ENCODE measurements around the gene PMEPA1.

Gene PMEPA1

DNA sequence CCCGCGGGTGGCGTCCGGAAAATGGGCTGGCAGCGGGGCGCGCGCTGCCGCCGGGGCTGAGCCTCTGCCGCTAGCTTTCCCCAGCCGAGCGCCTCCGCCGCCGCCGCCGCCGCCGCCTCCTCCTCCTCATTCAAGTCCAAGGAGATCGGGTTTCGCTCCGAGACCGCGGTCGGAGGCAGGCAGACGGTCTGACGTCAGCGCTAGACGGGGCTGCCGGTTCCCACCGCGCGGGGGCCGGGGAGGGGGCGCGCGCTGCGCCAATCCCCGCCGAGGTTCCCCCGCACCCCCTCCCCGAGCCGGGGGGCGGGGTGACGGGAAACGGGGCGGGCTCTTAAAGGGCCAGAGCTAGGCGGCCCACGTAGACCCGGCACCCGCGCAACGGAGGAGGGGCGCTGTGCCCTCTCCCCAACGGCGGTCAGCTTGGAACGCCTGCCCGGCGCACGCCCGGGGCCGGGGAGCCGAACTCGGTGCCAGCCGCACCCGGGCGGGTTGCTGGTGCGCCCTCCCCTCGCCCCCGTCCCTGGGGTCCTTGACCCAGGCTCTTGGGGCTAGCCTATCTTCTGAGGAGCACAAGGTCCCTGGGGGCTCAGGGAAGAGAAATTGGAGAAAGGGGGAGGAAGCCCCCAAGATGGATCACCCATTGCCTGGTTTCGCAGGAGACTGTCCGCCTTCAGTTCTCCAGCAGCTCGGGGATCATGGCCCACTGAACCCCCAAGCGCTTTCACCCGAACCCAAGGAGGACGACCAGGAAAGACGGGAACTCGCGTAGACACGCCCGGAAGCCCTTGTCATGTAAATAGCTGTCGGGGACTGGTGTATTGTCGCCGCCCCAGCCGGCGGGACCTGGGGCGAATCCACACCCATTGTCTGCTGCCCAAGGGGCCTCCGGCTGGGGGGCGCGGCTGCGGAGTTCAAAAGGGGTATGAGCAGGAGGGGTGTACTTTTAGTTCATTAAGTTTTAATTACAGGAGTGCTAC, at the start of gene PMEPA1:
Gene PMEPA1 (minus strand): TSS at position 193 of the 977 bp plus-strand sequence. CDS start 433 bp downstream, outside the sequence.
- peak; percentile 98 for DNase-seq (ENCODE audit: low spot score)

- no peak for DNase-seq (ENCODE audit: low spot score)
Observed at GRCh38 chr20:57757767-57758166, 48.0 kb upstream of the PMEPA1 start.

DNA sequence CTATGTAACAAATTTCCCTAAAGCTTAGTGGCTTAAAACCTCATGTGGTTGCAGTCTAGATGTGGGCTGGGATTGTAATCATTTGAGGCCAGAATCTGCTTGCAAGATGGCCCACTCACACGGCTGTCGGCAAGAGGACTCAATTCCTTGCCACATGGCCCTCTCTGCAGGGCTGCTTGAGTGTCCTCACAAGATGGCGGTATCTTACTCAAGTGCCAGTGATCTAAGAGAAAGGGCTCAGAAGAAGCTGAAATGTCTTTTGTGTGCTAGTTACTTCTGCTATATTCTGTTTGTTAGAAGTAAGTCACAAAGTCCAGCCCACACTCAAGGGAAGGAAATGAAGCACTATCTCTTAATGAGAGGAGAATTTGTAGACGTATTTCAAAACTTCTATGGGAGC, 47.1 kb upstream of the PMEPA1 start:
- no peak for DNase-seq (ENCODE audit: low spot score)

GRCh38 chr20:57756213-57756612, 46.4 kb upstream of the PMEPA1 start:
- DNase-seq (ENCODE audit: low spot score) = no peak

DNA sequence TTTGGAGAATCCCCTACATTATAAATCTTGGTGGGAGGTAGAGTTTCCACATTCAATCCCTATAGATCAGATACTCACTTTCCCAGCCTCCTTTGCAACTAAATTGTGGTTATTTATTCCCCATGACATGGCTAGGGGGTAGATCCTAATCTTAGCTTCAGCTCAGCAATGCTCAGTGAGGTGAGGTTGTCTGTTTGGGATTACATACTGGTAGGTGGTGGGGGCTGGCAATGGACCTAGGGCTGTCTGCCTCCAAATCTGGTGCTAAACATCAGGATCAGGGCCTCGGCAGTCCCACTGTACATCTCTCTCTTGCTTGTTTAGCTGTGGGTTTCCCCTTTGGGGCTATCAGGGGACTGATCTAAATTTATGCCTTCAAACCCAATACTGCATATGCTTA, 45.8 kb upstream of the PMEPA1 start:
- no peak for DNase-seq (ENCODE audit: low spot score)

GRCh38 chr20:57754190-57754589, 44.4 kb upstream of the PMEPA1 start:
- no peak for DNase-seq (ENCODE audit: low spot score)

DNA sequence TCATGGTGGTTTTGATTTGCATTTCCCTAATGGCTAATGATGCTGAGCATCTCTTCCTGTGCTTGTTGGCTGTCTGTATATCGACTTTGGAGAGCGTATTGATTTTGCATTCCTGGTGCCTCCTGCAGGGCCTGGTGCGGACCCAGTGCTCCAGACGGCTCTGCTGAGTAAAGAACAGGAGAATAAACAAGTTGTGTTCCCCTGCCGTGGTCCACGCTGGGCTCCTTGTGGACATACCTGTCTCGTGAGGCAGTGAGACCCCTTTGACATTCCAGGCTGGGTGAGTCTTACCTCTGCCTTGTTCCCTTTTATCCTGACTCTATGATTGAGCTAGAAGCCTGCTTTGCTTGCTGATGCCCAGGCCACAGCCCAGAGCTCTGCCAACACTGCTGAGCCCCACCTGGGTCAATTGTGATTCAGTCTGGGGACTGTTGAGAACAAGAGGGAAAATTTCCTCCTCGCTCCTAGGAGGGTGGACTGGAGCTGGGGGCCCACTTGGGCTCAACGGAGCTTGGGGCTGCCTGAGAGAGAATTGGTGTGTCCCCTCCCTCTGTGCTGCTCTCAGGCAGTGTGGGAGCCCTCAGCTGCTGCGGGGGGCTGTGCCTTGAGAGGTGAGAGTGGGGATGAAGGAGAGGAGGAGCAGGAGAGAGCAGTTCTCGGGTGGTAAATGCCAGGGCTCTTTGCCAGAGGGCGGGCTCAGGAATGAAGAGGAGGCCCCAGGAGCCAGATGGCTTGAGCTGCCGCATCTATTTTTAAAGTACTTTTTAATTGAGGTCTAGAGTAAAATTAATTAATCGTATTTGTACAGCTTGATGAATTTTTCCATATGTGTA, 43.7 kb upstream of the PMEPA1 start:
- no peak for DNase-seq (ENCODE audit: low spot score)

- DNase-seq (ENCODE audit: low spot score) = no peak
Observed at GRCh38 chr20:57751411-57751810, 41.6 kb upstream of the PMEPA1 start.

- DNase-seq (ENCODE audit: low spot score) = no peak
Observed at GRCh38 chr20:57749869-57750268, 40.1 kb upstream of the PMEPA1 start.

DNA sequence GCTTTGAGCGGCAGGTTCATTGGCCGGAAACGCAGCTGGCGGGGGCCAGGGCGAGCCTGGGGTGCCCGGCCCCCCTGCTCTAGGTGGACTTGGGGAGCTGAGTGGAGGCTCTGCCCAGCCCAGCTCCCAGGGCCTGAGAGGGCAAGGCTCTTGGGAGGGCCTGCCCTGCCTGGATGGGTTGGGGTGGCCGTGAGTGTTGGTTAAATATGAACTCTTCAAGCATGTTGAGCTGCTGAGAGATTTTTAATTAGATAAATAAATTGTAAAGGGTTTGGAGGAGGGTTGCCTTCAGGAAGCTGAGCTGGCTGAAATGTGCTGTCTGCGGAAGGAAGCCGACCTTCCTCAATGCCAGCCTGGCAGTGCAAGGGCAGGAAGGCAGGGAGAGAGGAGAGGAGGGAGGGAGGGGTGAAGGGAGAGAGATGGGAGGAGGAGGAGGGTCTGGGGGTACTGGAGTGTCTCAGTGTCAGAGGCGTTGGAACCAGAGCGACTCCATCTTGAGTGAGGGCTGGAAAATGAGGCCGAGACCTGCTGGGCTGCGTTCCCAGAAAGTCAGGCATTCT, 39.4 kb upstream of the PMEPA1 start:
- no peak for DNase-seq (ENCODE audit: low spot score)

- DNase-seq (ENCODE audit: low spot score) = peak; percentile 75
Observed at GRCh38 chr20:57748601-57749130, 38.9 kb upstream of the PMEPA1 start.

GRCh38 chr20:57747861-57748481, 38.2 kb upstream of the PMEPA1 start:
- no peak for DNase-seq (ENCODE audit: low spot score)

DNA sequence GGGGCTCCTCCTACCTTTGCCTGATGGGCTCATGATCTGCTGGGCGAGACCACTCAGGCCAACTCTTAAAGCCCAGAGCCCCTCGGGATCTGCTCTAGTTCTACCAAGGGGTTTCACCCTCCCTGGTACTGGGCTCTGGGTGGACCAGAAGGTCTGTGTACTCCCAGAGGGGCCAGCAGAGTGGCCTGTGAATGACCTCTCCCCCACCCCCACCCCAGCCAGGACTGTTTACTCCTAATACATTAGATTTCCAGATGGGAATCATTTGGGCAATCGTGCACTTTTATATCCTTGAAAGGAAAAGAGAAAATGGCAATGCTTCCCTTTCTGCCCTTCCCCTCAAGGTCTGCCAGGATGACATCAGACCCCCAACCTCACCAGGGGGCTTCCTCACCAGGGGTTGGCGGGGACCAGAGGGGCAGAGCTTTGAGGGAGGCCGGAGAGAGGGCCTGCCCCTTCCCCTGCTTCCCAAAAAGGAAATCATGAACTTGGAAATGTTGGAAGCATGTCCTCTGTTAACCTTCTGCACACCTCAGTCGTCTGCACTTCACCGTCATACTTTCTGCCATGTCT, 37.1 kb upstream of the PMEPA1 start:
- DNase-seq (ENCODE audit: low spot score) = no peak

DNA sequence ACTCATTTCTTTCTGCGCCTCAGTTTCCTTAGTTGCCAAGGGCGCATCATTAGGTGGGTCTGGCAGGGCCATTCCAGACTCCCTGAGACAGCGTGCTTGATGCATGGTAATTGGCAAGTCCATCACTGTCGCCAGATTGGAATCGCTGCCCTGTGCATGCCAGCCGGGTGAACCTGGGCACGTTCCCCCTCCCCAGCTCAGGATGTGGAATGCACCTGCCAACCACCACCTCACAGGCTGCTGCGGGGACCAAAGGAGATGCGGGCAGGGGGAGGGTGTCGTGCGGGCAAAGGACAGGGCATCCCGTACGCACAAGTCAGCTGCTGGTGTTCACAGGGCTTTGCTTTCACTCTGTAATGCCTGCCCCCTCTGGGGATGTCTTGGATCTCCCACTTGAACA, 36.4 kb upstream of the PMEPA1 start:
- no peak for DNase-seq (ENCODE audit: low spot score)

DNA sequence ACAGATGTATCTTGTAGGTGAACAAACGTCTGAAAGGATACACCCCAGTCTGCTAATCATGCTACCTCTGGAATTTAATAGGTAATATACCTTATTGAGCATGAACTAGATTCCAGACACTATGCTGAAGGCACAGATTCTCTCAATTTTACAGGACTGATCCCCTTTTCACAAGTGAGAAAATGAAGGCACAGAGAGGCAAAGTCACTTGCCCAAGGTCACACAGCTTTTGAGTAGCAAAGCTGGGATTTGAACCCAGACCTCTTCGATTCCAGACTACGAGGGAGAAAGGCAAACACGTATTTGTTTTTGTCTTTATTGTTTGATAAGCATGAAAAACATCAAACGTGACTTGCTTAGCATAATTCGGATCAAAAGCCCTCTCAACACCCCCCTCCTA, 34.4 kb upstream of the PMEPA1 start:
- no peak for DNase-seq (ENCODE audit: low spot score)

- no peak for DNase-seq (ENCODE audit: low spot score)
Observed at GRCh38 chr20:57743450-57744095, 33.8 kb upstream of the PMEPA1 start.

- no peak for DNase-seq (ENCODE audit: low spot score)
Observed at GRCh38 chr20:57742507-57743181, 32.8 kb upstream of the PMEPA1 start.

DNA sequence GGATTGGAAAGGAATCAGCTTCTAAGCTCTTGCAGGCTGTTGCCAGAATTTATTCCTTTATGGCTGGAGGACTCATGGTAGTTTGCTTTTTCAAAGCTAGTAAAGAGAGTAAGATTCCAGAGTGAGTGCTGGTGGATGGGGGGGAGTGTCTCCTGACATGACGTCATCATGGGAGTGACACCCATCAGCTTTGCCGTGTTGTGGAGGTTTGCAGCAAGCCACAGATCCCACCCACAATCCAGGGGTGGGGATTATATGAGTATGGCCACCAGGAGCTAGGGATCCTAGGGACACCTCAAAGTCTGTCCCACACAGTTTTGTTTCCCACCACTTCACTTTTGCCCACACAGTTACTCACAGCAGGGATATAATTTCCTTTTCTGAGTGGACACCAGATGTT, 28.7 kb upstream of the PMEPA1 start:
- peak; percentile 20 for DNase-seq (ENCODE audit: low spot score)

DNA sequence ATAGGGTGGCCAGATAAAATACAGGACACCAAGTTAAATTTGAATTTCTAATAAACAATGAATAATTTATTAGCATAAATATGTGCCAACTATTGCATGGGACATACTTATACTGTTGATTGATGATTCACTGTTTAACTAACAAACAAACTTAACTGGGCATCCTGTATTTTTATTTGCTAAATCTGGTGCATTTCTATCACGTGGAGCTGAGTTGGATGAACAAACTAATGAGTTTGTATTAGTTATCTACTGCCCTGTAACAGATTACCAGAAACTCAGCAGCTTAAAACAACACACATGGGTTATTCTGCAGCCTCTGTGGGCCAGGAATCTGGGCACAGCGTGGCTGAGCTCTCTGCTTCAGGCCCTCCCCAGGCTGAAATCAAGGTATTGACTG, 28.2 kb upstream of the PMEPA1 start:
- no peak for DNase-seq (ENCODE audit: low spot score)

DNA sequence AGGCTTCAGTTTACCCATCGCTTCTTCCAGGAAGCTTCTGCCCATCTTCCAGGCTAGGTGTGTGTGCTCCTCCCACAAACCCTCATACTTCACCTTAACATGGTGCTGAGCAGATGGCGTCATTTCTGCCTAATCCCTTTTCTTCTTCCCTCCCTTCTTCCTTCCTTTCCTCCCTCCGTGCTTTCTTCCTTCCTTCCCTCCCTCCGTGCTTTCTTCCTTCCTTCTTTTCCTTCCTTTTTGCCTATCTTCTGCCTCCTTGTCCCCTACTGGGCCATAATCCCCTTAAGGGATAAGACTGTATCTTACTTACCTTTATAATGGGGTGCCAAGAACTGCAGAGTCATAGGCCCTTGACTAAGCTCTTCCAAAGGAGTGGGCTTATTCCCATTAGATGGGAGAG, 27.5 kb upstream of the PMEPA1 start:
- DNase-seq (ENCODE audit: low spot score) = no peak

All from AG08396 (cell line).